ENCODE results near the gene DHRS12. TPM values are rescaled to one million over a fixed set of nuclear protein-coding genes. Genes with fewer than 3 reads are reported as not detected.
A peak's percentile ranks its signal among the peaks of the same experiment; 100 is the strongest.

The DHRS12 gene
- total RNA-seq, 1 experiment from 2014 or later, result 2.6 TPM

DNA sequence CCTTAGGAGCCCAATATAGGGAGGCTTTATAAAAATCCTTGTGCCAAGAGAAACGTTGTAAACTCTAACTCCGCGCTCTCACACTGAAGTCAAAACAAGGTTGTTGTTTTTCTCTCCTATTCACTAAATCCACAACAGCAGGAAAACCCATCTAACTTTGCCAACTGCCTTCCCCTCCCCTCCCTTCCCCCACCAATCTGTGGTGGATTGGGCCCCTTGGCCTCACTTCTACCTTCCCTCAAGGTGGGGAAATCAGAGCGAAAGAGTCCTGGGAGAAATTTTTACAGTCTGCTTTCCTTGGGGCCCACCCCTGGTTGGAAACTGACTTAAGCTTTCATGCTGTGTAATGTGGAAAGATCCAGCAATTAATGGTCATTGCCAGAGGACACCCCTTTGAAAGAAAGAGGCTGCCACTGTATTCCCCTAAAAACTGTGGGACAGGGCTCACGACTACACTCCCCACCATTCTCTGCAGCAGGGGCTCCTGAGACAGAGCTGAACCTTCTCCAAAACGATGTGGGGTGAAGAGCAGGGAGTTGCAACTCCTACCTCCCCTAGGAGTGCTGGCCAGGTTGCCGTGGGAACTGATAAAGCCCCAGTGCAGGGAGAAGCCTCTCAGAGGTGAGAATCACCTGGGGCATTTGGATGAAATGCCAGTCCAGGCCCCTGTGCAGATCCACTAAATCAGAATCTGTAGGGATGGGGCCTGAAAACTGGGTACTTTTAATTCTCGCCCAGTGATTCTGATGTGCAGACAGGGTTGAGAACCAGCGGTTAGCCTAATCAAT is 1.1 kb downstream of the DHRS12 start:
- CTCF ChIA-PET, result interaction anchor here (0.5 to 0.6 kb wide), 2 partner anchors 96 to 512 kb away, joined by 3 to 5 read pairs; no protein-coding TSS in a partner anchor
- TSS peak; percentile 81 for BruUV-seq (replicated peaks)

DNA sequence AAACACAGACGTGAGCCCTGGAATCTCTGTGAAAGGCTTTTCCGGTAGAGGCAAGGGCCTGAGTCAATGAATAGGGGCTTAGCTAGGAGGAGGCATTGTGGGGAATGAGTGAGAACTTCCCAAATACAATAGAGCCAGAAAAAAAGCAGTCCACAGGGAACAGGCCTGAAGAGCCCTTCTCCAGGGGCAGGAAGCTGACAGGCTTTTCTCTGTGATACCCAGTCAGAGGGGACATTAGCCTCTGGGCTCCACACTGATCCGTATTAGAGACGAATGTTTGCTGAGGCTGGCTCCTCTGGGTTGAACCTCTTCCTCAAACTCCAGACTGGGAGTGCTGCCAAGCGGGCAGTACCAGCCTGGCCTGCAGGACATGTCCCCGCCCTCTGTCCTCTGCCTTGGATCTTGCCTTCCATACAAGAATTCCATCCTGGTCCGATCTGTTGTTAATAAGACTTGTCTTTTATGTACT is 2.3 kb downstream of the DHRS12 start:
- TF ChIP-seq EZH2phosphoT487 (IDR thresholded peaks at IDR 0.05; ENCODE audit: borderline replicate concordance, low read length) (no peak), EZH2 (IDR thresholded peaks at IDR 0.05; ENCODE audit: low read length, unreplicated experiment) (no peak)
- TF ChIP-seq, protein P1, sequence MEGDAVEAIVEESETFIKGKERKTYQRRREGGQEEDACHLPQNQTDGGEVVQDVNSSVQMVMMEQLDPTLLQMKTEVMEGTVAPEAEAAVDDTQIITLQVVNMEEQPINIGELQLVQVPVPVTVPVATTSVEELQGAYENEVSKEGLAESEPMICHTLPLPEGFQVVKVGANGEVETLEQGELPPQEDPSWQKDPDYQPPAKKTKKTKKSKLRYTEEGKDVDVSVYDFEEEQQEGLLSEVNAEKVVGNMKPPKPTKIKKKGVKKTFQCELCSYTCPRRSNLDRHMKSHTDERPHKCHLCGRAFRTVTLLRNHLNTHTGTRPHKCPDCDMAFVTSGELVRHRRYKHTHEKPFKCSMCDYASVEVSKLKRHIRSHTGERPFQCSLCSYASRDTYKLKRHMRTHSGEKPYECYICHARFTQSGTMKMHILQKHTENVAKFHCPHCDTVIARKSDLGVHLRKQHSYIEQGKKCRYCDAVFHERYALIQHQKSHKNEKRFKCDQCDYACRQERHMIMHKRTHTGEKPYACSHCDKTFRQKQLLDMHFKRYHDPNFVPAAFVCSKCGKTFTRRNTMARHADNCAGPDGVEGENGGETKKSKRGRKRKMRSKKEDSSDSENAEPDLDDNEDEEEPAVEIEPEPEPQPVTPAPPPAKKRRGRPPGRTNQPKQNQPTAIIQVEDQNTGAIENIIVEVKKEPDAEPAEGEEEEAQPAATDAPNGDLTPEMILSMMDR (conservative IDR thresholded peaks at IDR 0.05; ENCODE audit: low read depth, low read length), result no peak
- BruUV-seq (replicated peaks), result no TSS peak
- Histone ChIP-seq H3K27ac (ENCODE audit: low read length) (peak overlapping the region; percentile 33), H3K9me3 (ENCODE audit: low read length) (no peaks in the 10 kb centered on the region), H4K20me1 (ENCODE audit: low read length) (no peaks in the 10 kb centered on the region), H3K4me2 (ENCODE audit: low read length) (peak overlapping the region; percentile 88; the same call in 1 of the 2 replicates), H2AFZ (ENCODE audit: low read length) (no peak overlapping the region), H3K4me3 (ENCODE audit: low read length) (no peak overlapping the region), H3K36me3 (ENCODE audit: low read depth, low read length) (no peaks in the 10 kb centered on the region), H3K9me2 (replicated peaks; ENCODE audit: low read length) (no peaks in the 10 kb centered on the region), H3K79me2 (ENCODE audit: low read length) (peaks cover 4% of the 10 kb centered on the region; the same call in 1 of the 2 replicates), H3K4me1 (ENCODE audit: insufficient read depth, low read length) (peaks cover 31% of the 10 kb centered on the region), H3K9ac (ENCODE audit: low read length) (no peak overlapping the region), H3K27me3 (ENCODE audit: low read length) (no peaks in the 10 kb centered on the region), H3F3A (ENCODE audit: low read length, unreplicated experiment) (no peaks in the 10 kb centered on the region)
- ChIA-PET CTCF (interaction anchor here (0.6 kb wide), 1 partner anchor 367 kb away, joined by 3 read pairs; no protein-coding TSS in a partner anchor), POLR2A (ENCODE audit: unreplicated experiment) (interaction anchor here (0.7 kb wide), 1 partner anchor 450 kb away, joined by 4 read pairs; no protein-coding TSS in a partner anchor)
- DNase-seq (peak; percentile 30), ATAC-seq (no peak)
- intact Hi-C loops (cut with micrococcal nuclease), result loop anchor here (5.0 kb wide), 1 partner anchor 401 kb away; no protein-coding TSS in a partner anchor

More for the DNA sequence above, 1.1 kb downstream of the DHRS12 start:
- peak overlapping the region; percentile 90 for H3K9ac ChIP-seq (ENCODE audit: low read length)
- peak overlapping the region; percentile 80 for H3K4me3 ChIP-seq (ENCODE audit: low read length)
- intact Hi-C loops (cut with micrococcal nuclease), result loop anchor here (5.0 kb wide), 1 partner anchor 399 kb away; no protein-coding TSS in a partner anchor
- no peaks in the 10 kb centered on the region for H4K20me1 ChIP-seq (ENCODE audit: low read length)
- no peaks in the 10 kb centered on the region for H3K36me3 ChIP-seq (ENCODE audit: low read depth, low read length)
- H3K4me2 ChIP-seq (ENCODE audit: low read length), result peak overlapping the region; percentile 88
- ATAC-seq (no peak), DNase-seq (no peak)
- POLR2A ChIA-PET (ENCODE audit: unreplicated experiment), result interaction anchor here (0.5 kb wide), 1 partner anchor 1662 kb away, joined by 3 read pairs; no protein-coding TSS in a partner anchor
- H3K79me2 ChIP-seq (ENCODE audit: low read length), result peaks cover 4% of the 10 kb centered on the region; the same call in 1 of the 2 replicates
- TF ChIP-seq, protein P1 (conservative IDR thresholded peaks at IDR 0.05; ENCODE audit: low read depth, low read length), result no peak
- TF ChIP-seq EZH2phosphoT487 (IDR thresholded peaks at IDR 0.05; ENCODE audit: borderline replicate concordance, low read length), result no peak
- no peak for TF ChIP-seq EZH2 (IDR thresholded peaks at IDR 0.05; ENCODE audit: low read length, unreplicated experiment)
- peaks cover 28% of the 10 kb centered on the region for H3K4me1 ChIP-seq (ENCODE audit: insufficient read depth, low read length)
- no peaks in the 10 kb centered on the region for H3K9me2 ChIP-seq (replicated peaks; ENCODE audit: low read length)
- H2AFZ ChIP-seq (ENCODE audit: low read length), result peak overlapping the region; percentile 73
- H3K9me3 ChIP-seq (ENCODE audit: low read length), result no peaks in the 10 kb centered on the region
- peak overlapping the region; percentile 70 for H3K27ac ChIP-seq (ENCODE audit: low read length)
- no peaks in the 10 kb centered on the region for H3K27me3 ChIP-seq (ENCODE audit: low read length)
- no peaks in the 10 kb centered on the region for H3F3A ChIP-seq (ENCODE audit: low read length, unreplicated experiment)
